Lung (tissue), 12 donors: ENCODE results near the gene CNDP2. TPM values are rescaled to one million over a fixed set of nuclear protein-coding genes. Genes with fewer than 3 reads are reported as not detected.
A peak's percentile ranks its signal among the peaks of the same experiment; 100 is the strongest.

Experiments
- ATAC-seq: fragments of 200-7000 bp; cut with Tn5 transposase; one replicate; pipeline ENCODE4 v1.9.1; 2020; ENCODE audit warnings: moderate number of reproducible peaks; ENCODE audit not compliant: insufficient read depth, low FRiP score
- DNase-seq, 3 donors: peaks; one replicate each; pipeline ENCODE4 v3.0.0-alpha.2; 2013 to 2017
- H3K27ac ChIP-seq, 2 donors: one replicate each; pipeline ENCODE4 v1.5.1; 2013; ENCODE audit warnings: mild to moderate bottlenecking in 2 of 2, moderate library complexity in 2 of 2, control low read depth in 1 of 2, inconsistent platforms in 1 of 2, low read depth in 1 of 2, low read length in 1 of 2
- H3K27me3 ChIP-seq, 3 donors: one replicate each; pipeline ENCODE4 v1.5.1; 2013; ENCODE audit warnings: low read length in 2 of 3; ENCODE audit not compliant: control insufficient read depth in 3 of 3, insufficient read depth in 3 of 3
- H3K36me3 ChIP-seq, 4 donors: one replicate each; pipeline ENCODE4 v1.5.1; 2013; ENCODE audit warnings: low read length in 4 of 4, mild to moderate bottlenecking in 1 of 4, moderate library complexity in 1 of 4; ENCODE audit not compliant: control insufficient read depth in 4 of 4, insufficient read depth in 4 of 4
- H3K4me1 ChIP-seq, 5 donors: one replicate each; pipeline ENCODE4 v1.5.1; 2013; ENCODE audit warnings: low read length in 5 of 5, mild to moderate bottlenecking in 2 of 5, moderate library complexity in 1 of 5; ENCODE audit not compliant: control insufficient read depth in 5 of 5, insufficient read depth in 5 of 5
- H3K4me3 ChIP-seq: one replicate; pipeline ENCODE4 v1.5.1; 2013; ENCODE audit warnings: mild to moderate bottlenecking, control low read depth, moderate library complexity
- H3K9ac ChIP-seq, 2 donors: one replicate each; pipeline ENCODE4 v1.5.1; 2013; ENCODE audit warnings: low read length in 2 of 2, control low read depth in 1 of 2; ENCODE audit not compliant: insufficient read depth in 1 of 2
- H3K9me3 ChIP-seq, 4 donors: one replicate each; pipeline ENCODE4 v1.5.1; 2013; ENCODE audit warnings: low read length in 3 of 4, mild to moderate bottlenecking in 1 of 4, moderate library complexity in 1 of 4; ENCODE audit not compliant: control insufficient read depth in 4 of 4, insufficient read depth in 3 of 4
- WGBS, 2 donors: extraction: QIAGEN DNeasy Blood & Tissue Kit; methylation state at CpG; one replicate each; pipeline ENCODE4 v1.1.7; 2013; 5-methylcytosine and 5-hydroxymethylcytosine counted together
- polyA plus RNA-seq, 2 donors: library from polyadenylated mRNA; stranded (reverse); fragments of 200-250 nt; gene quantifications; one replicate each; pipeline ENCODE4 v1.2.1, GENCODE V29; 2013
- total RNA-seq, 2 donors: library from RNA; depleted of rRNA in 1 of 2; stranded (reverse); fragments of >200 nt in 1 of 2; gene quantifications; one replicate each; pipeline ENCODE4 v1.2.1, GENCODE V29; 2014 to 2021
- TF ChIP-seq, protein P1 (sequence below): IDR thresholded peaks from 2 replicates; pipeline ENCODE4 v1.5.1; 2012; ENCODE audit warnings: mild to moderate bottlenecking; ENCODE audit errors: control extremely low read depth, extremely low read depth
- donor health status: control.
- donor health status: control.
- donor health status: Bipolar disorder and iron deficiency.
- donor health status: healthy.
- donor health status: DM: yes; HTN: yes; CAD: no.

CNDP2 gene
- total and polyA plus RNA-seq, 4 donors: 152 to 311 (median 191) TPM

DNA sequence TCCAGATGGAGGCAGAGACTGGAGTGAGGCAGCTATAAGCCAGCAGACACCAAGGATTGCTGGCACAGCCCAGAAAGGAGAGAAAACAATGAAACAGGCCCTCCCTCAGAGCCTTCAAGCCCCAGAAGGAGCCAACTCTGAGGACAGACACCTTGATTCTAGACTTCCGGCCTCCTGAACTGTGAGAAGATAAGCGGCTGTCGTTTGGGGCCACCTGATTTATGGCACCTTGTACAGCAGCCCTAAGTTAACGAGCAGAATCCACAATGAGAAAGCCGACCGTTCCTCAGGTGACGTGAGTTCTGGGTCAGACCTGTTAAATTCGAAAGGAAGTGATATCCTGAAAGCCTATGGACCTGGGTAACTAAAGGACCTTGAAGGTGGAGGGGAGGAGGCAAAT, 7.3 kb upstream of the CNDP2 start:
- Histone ChIP-seq H3K27me3 (no peaks in the 10 kb centered on the region), H3K9ac (no peak overlapping the region), H3K4me3 (no peak overlapping the region), H3K27ac (no peak overlapping the region), H3K9me3 (no peaks in the 10 kb centered on the region), H3K4me1 (peaks cover 0 to 12% (median 0%) of the 10 kb centered on the region in 5 donors), H3K36me3 (no peaks in the 10 kb centered on the region)
- ATAC-seq (no peak), DNase-seq (no peak)
- TF ChIP-seq, protein P1, sequence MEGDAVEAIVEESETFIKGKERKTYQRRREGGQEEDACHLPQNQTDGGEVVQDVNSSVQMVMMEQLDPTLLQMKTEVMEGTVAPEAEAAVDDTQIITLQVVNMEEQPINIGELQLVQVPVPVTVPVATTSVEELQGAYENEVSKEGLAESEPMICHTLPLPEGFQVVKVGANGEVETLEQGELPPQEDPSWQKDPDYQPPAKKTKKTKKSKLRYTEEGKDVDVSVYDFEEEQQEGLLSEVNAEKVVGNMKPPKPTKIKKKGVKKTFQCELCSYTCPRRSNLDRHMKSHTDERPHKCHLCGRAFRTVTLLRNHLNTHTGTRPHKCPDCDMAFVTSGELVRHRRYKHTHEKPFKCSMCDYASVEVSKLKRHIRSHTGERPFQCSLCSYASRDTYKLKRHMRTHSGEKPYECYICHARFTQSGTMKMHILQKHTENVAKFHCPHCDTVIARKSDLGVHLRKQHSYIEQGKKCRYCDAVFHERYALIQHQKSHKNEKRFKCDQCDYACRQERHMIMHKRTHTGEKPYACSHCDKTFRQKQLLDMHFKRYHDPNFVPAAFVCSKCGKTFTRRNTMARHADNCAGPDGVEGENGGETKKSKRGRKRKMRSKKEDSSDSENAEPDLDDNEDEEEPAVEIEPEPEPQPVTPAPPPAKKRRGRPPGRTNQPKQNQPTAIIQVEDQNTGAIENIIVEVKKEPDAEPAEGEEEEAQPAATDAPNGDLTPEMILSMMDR: no peak
- WGBS, 2 donors: 93 to 94% methylated on average over 8 of the region's 8 CpGs

DNA sequence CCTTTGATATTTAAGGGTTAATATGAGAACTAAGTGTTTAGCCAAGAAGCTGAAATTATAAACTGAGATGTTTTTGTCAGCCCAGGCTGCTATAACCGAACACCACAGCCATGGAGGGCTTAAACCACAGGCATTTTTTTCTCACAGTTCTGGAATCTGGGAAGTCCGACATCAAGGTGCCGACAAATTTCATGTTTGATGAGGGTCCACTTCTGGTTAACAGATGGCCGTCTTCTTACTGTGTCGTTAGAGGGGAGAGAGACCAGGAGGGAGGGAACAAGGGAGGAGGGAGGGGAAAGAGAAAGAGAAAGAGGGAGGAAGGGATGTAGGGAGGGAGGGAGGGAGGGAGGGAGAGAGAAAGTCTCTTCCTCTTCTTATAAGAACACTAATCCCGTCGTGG, 6.5 kb upstream of the CNDP2 start:
- peak; percentile 59 to 80 (median 76) for DNase-seq

DNA sequence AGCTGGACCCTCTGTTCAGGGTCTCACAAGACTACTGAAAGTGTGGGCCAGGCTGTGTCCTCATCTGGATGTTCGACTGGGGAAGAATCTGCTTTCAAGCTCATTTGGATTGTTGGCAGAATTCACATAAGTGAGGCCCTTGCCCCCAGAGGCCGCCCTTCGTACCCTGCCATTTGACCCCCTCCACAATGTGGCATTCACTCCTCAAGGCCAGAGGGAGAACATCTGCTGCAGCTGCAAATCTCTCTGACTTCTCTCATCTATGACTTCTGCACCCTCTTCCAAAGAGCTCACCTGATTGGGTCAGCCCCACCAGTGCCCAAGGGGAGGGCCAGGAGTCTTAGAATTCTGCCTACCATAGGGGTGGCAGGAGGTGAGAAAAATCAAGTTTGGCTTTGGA, 3.9 kb upstream of the CNDP2 start:
- Histone ChIP-seq H3K36me3 (peaks cover 0 to 4% (median 0%) of the 10 kb centered on the region in 4 donors), H3K9ac (no peak overlapping the region), H3K4me3 (no peak overlapping the region), H3K4me1 (peaks cover 0 to 7% (median 2%) of the 10 kb centered on the region in 5 donors), H3K27ac (no peak overlapping the region), H3K27me3 (no peaks in the 10 kb centered on the region), H3K9me3 (no peaks in the 10 kb centered on the region)
- TF ChIP-seq, protein P1: no peak
- 96 to 97% methylated on average over 3 of the region's 3 CpGs for WGBS, 2 donors
- DNase-seq (no peak), ATAC-seq (no peak)

More for the DNA sequence above, 6.5 kb upstream of the CNDP2 start:
- WGBS, 2 donors: 23 to 46% methylated on average over 7 of the region's 7 CpGs
- no peak overlapping the region for H3K27ac ChIP-seq
- no peaks in the 10 kb centered on the region for H3K36me3 ChIP-seq
- TF ChIP-seq, protein P1: no peak
- no peaks in the 10 kb centered on the region for H3K27me3 ChIP-seq
- ATAC-seq: no peak
- peaks cover 0 to 12% (median 0%) of the 10 kb centered on the region in 5 donors for H3K4me1 ChIP-seq
- no peak overlapping the region for H3K9ac ChIP-seq
- H3K9me3 ChIP-seq: no peaks in the 10 kb centered on the region
- no peak overlapping the region for H3K4me3 ChIP-seq

DNA sequence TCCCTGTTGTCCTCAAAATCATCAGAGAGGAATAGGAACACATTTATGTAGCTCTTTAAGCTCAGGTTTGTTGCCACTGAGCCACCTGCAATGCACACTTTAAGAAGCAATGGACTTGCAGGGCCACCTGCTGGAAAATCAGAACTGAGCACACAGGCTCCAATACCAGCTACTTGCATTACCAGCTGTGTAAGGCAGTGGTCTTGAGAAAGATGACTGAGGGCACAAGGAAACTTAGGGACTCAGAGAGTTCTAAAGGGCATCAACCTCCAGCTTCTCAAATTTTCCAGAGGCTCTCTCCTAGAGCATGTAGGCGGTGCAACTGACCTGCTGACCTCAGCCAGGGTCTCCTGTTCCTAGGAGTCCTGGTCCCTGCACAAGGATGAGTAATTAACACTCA, 2.5 kb upstream of the CNDP2 start:
- H3K9me3 ChIP-seq: no peaks in the 10 kb centered on the region
- TF ChIP-seq, protein P1: peak; percentile 69
- peaks cover 0 to 4% (median 0%) of the 10 kb centered on the region in 4 donors for H3K36me3 ChIP-seq
- H3K4me3 ChIP-seq: no peak overlapping the region
- WGBS, 2 donors: 60 to 79% methylated on average over 1 of the region's 1 CpG
- H3K27ac ChIP-seq: no peak overlapping the region
- no peak for ATAC-seq
- DNase-seq: peak; percentile 56 to 72 (median 58)
- peaks cover 0 to 16% (median 7%) of the 10 kb centered on the region in 5 donors for H3K4me1 ChIP-seq
- no peaks in the 10 kb centered on the region for H3K27me3 ChIP-seq
- no peak overlapping the region for H3K9ac ChIP-seq
